HG03354 (cell line): ENCODE data around the gene CLCN6.

Experiments used
- ATAC-seq: cut with Tn5 transposase; IDR thresholded peaks from one replicate; pipeline ENCODE4 v1.9.1; 2021; ENCODE audit warnings: mild to moderate bottlenecking; ENCODE audit not compliant: unreplicated experiment, poor library complexity, severe bottlenecking

The CLCN6 gene

GRCh38 chr1:11822091-11822490 lies 16.1 kb downstream of the CLCN6 start:
- ATAC-seq, result no peak

GRCh38 chr1:11823366-11824137 lies 17.6 kb downstream of the CLCN6 start:
- no peak for ATAC-seq

DNA sequence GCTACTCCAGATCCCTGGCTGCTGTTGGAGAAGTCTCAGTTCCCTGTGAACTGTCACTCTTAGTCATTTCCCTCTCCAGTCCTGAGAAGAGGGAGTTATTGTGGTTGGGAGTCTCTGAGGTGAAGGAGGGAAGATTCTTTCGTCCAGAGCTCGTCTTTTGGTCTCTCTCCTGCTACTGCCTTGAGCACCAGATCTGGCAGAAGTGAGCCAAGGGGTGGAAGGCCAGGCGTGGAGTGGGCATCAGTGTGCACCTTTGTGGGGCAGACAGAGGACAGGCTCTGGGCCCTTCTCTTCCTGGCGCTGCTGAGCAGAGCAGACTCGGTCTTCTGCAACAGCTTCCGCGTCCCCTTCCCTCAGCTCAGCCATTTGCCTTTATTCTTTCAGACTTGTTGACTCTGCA lies 19.1 kb downstream of the CLCN6 start:
- no peak for ATAC-seq

DNA sequence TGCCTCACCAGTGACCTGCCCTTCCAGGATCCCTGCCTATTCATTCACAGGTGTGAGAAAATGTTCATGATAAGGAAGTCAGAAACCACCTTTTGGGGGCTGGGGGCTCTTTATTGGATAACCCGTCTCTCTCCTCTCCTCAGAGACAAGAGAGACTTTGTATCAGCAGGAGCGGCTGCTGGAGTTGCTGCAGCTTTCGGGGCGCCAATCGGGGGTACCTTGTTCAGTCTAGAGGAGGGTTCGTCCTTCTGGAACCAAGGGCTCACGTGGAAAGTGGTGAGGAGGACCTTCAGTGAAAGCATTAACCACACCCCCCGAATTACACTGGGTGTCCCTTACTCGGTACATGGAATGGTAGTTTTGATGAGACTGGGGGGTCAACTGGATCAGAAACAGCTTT lies 21.0 kb downstream of the CLCN6 start:
- ATAC-seq, result no peak

- no peak for ATAC-seq
Measured at GRCh38 chr1:11828511-11828910, 22.5 kb downstream of the CLCN6 start.

GRCh38 chr1:11831945-11832725 lies 26.1 kb downstream of the CLCN6 start:
- no peak for ATAC-seq

GRCh38 chr1:11833497-11833896 lies 27.5 kb downstream of the CLCN6 start:
- ATAC-seq, result no peak

DNA sequence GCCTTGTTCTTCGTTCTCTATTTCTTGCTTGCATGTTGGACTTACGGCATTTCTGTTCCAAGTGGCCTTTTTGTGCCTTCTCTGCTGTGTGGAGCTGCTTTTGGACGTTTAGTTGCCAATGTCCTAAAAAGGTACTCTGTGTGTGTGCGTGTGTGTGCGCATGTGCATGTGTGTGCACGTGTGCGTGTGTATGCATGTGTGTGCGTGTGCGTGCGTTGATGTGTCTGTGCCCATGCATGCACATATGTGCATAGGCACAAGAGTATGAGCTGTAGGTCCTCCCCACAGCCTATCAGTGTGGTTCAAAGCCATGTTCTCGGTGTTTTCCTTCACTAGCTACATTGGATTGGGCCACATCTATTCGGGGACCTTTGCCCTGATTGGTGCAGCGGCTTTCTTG lies 27.9 kb downstream of the CLCN6 start:
- no peak for ATAC-seq

- no peak for ATAC-seq
Measured at GRCh38 chr1:11835441-11836225, 29.6 kb downstream of the CLCN6 start.

GRCh38 chr1:11836955-11837766 lies 31.2 kb downstream of the CLCN6 start:
- no peak for ATAC-seq

- ATAC-seq, result no peak
Measured at GRCh38 chr1:11837767-11838348, 31.9 kb downstream of the CLCN6 start.

DNA sequence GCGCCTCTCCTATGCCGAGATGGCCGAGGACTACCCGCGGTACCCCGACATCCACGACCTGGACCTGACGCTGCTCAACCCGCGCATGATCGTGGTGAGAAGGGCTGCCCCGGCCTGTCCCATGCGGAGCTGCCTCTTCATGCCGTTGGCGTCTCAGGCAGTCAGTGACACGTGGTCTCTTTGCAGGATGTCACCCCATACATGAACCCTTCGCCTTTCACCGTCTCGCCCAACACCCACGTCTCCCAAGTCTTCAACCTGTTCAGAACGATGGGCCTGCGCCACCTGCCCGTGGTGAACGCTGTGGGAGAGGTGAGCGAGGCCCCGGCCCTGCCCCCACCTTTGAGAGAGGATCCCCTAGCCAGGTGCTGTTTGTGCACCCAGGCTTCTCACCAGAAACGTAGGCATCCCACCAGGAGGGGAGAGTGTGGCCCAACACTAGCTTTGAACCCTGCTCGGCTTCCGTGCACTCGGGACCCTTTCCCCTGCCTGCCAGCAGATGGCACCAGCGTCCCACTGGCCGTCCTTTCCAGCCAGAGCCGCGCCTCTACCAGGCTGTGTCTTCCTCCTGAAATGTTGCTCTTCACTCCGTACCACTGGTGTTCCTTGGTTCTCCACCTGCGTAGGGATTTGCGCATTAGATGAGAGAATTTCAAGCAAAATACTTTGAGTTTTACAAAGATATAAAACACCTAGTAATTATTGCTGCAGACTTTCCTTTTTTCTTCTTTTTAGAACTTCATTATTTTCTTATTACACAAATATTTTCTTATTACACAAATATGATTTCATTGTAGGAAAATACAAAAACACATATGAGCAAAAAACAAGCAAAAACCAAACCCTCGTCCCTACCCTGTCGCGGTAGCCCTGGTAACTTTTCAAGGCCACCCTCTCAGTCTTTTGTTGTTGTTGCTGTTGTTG lies 32.6 kb downstream of the CLCN6 start:
- peak; percentile 43 for ATAC-seq

GRCh38 chr1:11839727-11840705 lies 34.0 kb downstream of the CLCN6 start:
- ATAC-seq, result no peak

DNA sequence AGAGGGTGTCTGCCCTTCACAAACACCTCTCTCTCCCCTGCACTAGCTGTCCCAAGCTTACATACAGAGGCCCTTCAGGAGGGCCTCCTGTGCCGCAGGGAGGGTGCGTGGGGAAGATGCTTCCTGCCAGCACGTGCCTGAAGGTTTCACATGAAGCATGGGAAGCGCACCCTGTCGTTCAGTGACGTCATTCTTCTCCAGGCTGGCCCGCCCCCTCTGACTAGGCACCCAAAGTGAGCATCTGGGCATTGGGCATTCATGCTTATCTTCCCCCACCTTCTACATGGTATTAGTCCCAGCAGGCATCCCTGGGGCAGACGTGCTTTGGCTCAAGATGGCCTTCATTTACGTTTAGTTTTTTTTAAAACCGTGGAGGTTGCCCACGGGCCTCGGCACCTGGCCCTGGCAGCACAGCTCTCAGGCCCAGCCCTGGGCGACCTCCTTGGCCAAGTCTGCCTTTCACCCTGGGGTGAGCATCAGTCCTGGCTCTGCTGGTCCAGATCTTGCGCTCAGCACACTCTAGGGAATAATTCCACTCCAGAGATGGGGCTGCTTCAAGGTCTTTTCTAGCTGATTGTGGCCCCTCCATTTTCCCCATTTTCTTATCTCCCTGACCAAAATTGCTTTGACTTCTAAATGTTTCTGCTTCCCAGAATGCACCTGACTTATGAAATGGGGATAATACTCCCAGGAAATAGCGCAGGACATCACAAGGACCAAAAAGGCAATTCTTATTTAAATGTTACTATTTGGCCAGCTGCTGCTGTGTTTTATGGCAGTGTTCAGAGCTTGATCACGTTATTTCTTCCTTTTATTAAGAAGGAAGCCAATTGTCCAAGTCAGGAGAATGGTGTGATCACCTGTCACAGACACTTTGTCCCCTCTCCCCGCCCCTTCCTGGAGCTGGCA lies 35.5 kb downstream of the CLCN6 start:
- ATAC-seq, result no peak

DNA sequence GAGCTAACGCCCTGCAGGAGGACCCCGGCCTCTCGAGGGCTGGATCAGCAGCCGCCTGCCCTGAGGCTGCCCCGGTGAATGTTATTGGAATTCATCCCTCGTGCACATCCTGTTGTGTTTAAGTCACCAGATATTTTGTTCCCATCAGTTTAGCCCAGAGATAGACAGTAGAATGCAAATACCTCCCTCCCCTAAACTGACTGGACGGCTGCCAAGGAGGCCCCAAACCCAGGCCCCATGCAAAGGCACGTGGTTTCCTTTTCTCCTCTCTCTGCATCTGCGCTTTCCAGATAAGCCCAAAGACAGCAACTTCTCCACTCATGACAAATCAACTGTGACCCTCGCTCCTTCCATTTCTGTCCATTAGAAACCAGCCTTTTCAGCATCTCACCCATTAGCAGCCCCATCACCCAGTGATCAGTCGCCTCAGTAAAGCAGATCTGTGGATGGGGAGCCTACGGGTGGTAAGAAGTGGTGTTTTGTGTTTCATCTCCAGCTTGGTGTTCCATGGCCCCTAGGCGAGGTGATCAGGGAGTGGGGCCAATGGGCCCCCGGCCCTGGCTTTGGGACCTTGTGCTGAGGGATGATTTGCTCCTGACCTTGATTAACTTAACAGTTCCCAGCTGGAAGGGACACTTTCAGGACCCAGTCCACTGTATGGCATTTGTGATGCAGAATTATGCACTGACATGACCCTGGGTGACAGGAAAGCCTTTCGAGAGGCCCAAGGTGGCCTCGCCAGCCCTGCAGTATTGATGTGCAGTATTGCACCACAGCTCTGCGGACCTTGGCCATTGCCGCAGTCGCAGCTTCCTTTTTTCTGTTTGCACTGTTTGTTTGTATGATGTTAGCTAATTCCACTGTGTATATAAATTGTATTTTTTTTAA lies 36.4 kb downstream of the CLCN6 start:
- no peak for ATAC-seq
